GM18909 (cell line): Measurements from ENCODE around the gene DUSP16.
"Not testable (repeated sequence)": the region's sequence is repeated elsewhere in the genome, so short reads cannot be mapped to it uniquely, and the experiment has no call there.

ENCODE experiments used
- ATAC-seq: cut with Tn5 transposase; IDR thresholded peaks from one replicate; pipeline ENCODE4 v1.9.1; 2021; ENCODE audit warnings: mild to moderate bottlenecking; ENCODE audit not compliant: unreplicated experiment, poor library complexity

Gene DUSP16

GRCh38 chr12:12502815-12503151 is 59.9 kb downstream of the DUSP16 start:
- ATAC-seq, result no peak

- ATAC-seq, result not testable (repeated sequence)
Measured at GRCh38 chr12:12502130-12502814, 60.4 kb downstream of the DUSP16 start.

- no peak for ATAC-seq
Measured at GRCh38 chr12:12501121-12501520, 61.5 kb downstream of the DUSP16 start.

- no peak for ATAC-seq
Measured at GRCh38 chr12:12499909-12500604, 62.6 kb downstream of the DUSP16 start.

- ATAC-seq, result no peak
Measured at GRCh38 chr12:12498210-12498609, 64.5 kb downstream of the DUSP16 start.

- no peak for ATAC-seq
Measured at GRCh38 chr12:12495536-12495935, 67.1 kb downstream of the DUSP16 start.

- ATAC-seq, result no peak
Measured at GRCh38 chr12:12492547-12492946, 70.1 kb downstream of the DUSP16 start.

- no peak for ATAC-seq
Measured at GRCh38 chr12:12491606-12492005, 71.1 kb downstream of the DUSP16 start.

- ATAC-seq, result no peak
Measured at GRCh38 chr12:12488823-12489550, 73.7 kb downstream of the DUSP16 start.

- no peak for ATAC-seq
Measured at GRCh38 chr12:12488296-12488695, 74.4 kb downstream of the DUSP16 start.

GRCh38 chr12:12487490-12487889 is 75.2 kb downstream of the DUSP16 start:
- no peak for ATAC-seq

- peak; percentile 86 for ATAC-seq
Measured at GRCh38 chr12:12486661-12487240, 75.9 kb downstream of the DUSP16 start.

- no peak for ATAC-seq
Measured at GRCh38 chr12:12483438-12483837, 79.2 kb downstream of the DUSP16 start.

GRCh38 chr12:12482959-12483358 is 79.7 kb downstream of the DUSP16 start:
- no peak for ATAC-seq

- no peak for ATAC-seq
Measured at GRCh38 chr12:12482150-12482761, 80.4 kb downstream of the DUSP16 start.

GRCh38 chr12:12481631-12482030 is 81.0 kb downstream of the DUSP16 start:
- ATAC-seq, result no peak

GRCh38 chr12:12480074-12480473 is 82.6 kb downstream of the DUSP16 start:
- no peak for ATAC-seq

GRCh38 chr12:12477532-12477890 is 85.2 kb downstream of the DUSP16 start:
- ATAC-seq, result no peak

- no peak for ATAC-seq
Measured at GRCh38 chr12:12476857-12477531, 85.7 kb downstream of the DUSP16 start.
